MM.1S (cell line): Measurements from ENCODE around the gene MBD5.
"Not testable (repeated sequence)": the region's sequence is repeated elsewhere in the genome, so short reads cannot be mapped to it uniquely, and the experiment has no call there.

ENCODE experiments used
- DNase-seq: peaks from one replicate; pipeline ENCODE4 v3.0.0-alpha.2; 2015
- H2AFZ ChIP-seq: fragments of 300-600 bp; sonication (generic); 2 replicates; pipeline ENCODE4 v1.6.0; 2016; ENCODE audit warnings: antibody characterized with exemption, low read length
- H3F3A ChIP-seq: fragments of 300-600 bp; sonication (generic); 2 replicates; pipeline ENCODE4 v1.6.1; 2016; ENCODE audit warnings: mild to moderate bottlenecking, antibody characterized with exemption, low read length, moderate library complexity, mixed read lengths; ENCODE audit not compliant: insufficient read depth
- H3K27ac ChIP-seq: fragments of 300-600 bp; sonication (generic); 2 replicates; pipeline ENCODE4 v1.5.1; 2016; ENCODE audit warnings: mild to moderate bottlenecking, low read length
- H3K27me3 ChIP-seq: fragments of 300-600 bp; sonication (generic); replicated peaks from 2 replicates; pipeline ENCODE4 v1.6.0; 2016; ENCODE audit warnings: low read length; ENCODE audit not compliant: insufficient read depth
- H3K36me3 ChIP-seq: fragments of 300-600 bp; sonication (generic); replicated peaks from 2 replicates; pipeline ENCODE4 v1.6.1; 2016; ENCODE audit warnings: mild to moderate bottlenecking, low read length, mixed read lengths; ENCODE audit not compliant: insufficient read depth
- H3K4me1 ChIP-seq: fragments of 300-600 bp; sonication (generic); 2 replicates; pipeline ENCODE4 v1.6.1; 2016; ENCODE audit warnings: low read length, mixed read lengths
- H3K4me2 ChIP-seq: fragments of 300-600 bp; sonication (generic); 2 replicates; pipeline ENCODE4 v1.6.0; 2016; ENCODE audit warnings: low read depth, low read length
- H3K4me3 ChIP-seq: fragments of 300-600 bp; sonication (generic); 2 replicates; pipeline ENCODE4 v1.5.1; 2016; ENCODE audit warnings: low read length, mixed read lengths
- H3K79me2 ChIP-seq: fragments of 300-600 bp; sonication (generic); 2 replicates; pipeline ENCODE4 v1.6.1; 2016; ENCODE audit warnings: mixed run types, low read length, mixed read lengths
- H3K9ac ChIP-seq: fragments of 300-600 bp; sonication (generic); 2 replicates; pipeline ENCODE4 v1.6.1; 2016; ENCODE audit warnings: low read length, mixed read lengths
- H3K9me2 ChIP-seq: fragments of 300-600 bp; sonication (generic); replicated peaks from 2 replicates; pipeline ENCODE4 v1.6.1; 2016; ENCODE audit warnings: mild to moderate bottlenecking, low read length, mixed read lengths; ENCODE audit not compliant: insufficient read depth
- H3K9me3 ChIP-seq: fragments of 300-600 bp; sonication (generic); replicated peaks from 2 replicates; pipeline ENCODE4 v1.6.1; 2016; ENCODE audit warnings: mild to moderate bottlenecking, low read length, mixed read lengths; ENCODE audit not compliant: insufficient read depth
- H4K20me1 ChIP-seq: fragments of 300-600 bp; sonication (generic); 2 replicates; pipeline ENCODE4 v1.6.1; 2016; ENCODE audit warnings: mild to moderate bottlenecking, low read length, moderate library complexity, mixed read lengths; ENCODE audit not compliant: insufficient read depth
- CTCF ChIP-seq: fragments of 300-600 bp; sonication (generic); IDR thresholded peaks from 2 replicates; pipeline ENCODE4 v1.5.1; 2016; ENCODE audit warnings: antibody characterized with exemption, low read length, mixed read lengths
- EZH2 ChIP-seq: fragments of 300-600 bp; sonication (generic); optimal IDR thresholded peaks from 2 replicates; pipeline ENCODE3; 2017; ENCODE audit warnings: low read depth, mild to moderate bottlenecking, antibody characterized with exemption, low read length, mixed read lengths
- EZH2phosphoT487 ChIP-seq: fragments of 300-600 bp; sonication (generic); IDR thresholded peaks from 2 replicates; pipeline ENCODE4 v1.6.1; 2018; ENCODE audit warnings: antibody characterized with exemption, low read length

MBD5 gene

GRCh38 chr2:148006249-148007007 is 14.5 kb upstream of the MBD5 start:
- Histone ChIP-seq H3K4me1 (no peaks in the 10 kb centered on the region), H2AFZ (no peak overlapping the region), H4K20me1 (no peaks in the 10 kb centered on the region), H3K4me2 (no peak overlapping the region), H3K9ac (no peak overlapping the region), H3K27me3 (no peaks in the 10 kb centered on the region), H3K4me3 (no peak overlapping the region), H3F3A (no peaks in the 10 kb centered on the region), H3K27ac (no peak overlapping the region), H3K79me2 (peaks cover 75% of the 10 kb centered on the region), H3K9me2 (no peaks in the 10 kb centered on the region), H3K36me3 (no peaks in the 10 kb centered on the region), H3K9me3 (no peaks in the 10 kb centered on the region)
- no peak for DNase-seq
- TF ChIP-seq EZH2phosphoT487 (no peak), EZH2 (no peak), CTCF (no peak)

- Histone ChIP-seq H3K4me3 (no peak overlapping the region), H3K27ac (no peak overlapping the region), H3K4me2 (no peak overlapping the region), H3K9me3 (no peaks in the 10 kb centered on the region), H3K36me3 (no peaks in the 10 kb centered on the region), H4K20me1 (no peaks in the 10 kb centered on the region), H3K9ac (no peak overlapping the region), H3F3A (no peaks in the 10 kb centered on the region), H3K79me2 (peaks cover 84% of the 10 kb centered on the region), H3K4me1 (no peaks in the 10 kb centered on the region), H2AFZ (no peak overlapping the region), H3K9me2 (no peaks in the 10 kb centered on the region), H3K27me3 (no peaks in the 10 kb centered on the region)
- no peak for DNase-seq
- TF ChIP-seq EZH2phosphoT487 (no peak), CTCF (no peak), EZH2 (no peak)
Measured at GRCh38 chr2:148007219-148007900, 13.5 kb upstream of the MBD5 start.

GRCh38 chr2:148008411-148008810 is 12.5 kb upstream of the MBD5 start:
- H3K79me2 ChIP-seq = peaks cover 94% of the 10 kb centered on the region
- not testable (repeated sequence) for H3F3A ChIP-seq, DNase-seq, H3K4me2 ChIP-seq, H4K20me1 ChIP-seq, H3K9me2 ChIP-seq, H3K9ac ChIP-seq, H2AFZ ChIP-seq, H3K9me3 ChIP-seq, H3K36me3 ChIP-seq, H3K4me3 ChIP-seq, H3K27me3 ChIP-seq, H3K4me1 ChIP-seq, H3K27ac ChIP-seq

- H4K20me1 ChIP-seq = no peaks in the 10 kb centered on the region
- no peak overlapping the region for H3K4me3 ChIP-seq
- H3K27me3 ChIP-seq = no peaks in the 10 kb centered on the region
- H3K79me2 ChIP-seq = peaks cover 98% of the 10 kb centered on the region
- no peak overlapping the region for H2AFZ ChIP-seq
- TF ChIP-seq EZH2phosphoT487 (no peak), CTCF (no peak), EZH2 (no peak)
- H3K36me3 ChIP-seq = no peaks in the 10 kb centered on the region
- H3K9me2 ChIP-seq = no peaks in the 10 kb centered on the region
- no peak overlapping the region for H3K4me2 ChIP-seq
- H3K9ac ChIP-seq = no peak overlapping the region
- H3K4me1 ChIP-seq = no peaks in the 10 kb centered on the region
- no peaks in the 10 kb centered on the region for H3K9me3 ChIP-seq
- DNase-seq = no peak
- no peak overlapping the region for H3K27ac ChIP-seq
- H3F3A ChIP-seq = no peaks in the 10 kb centered on the region
Measured at GRCh38 chr2:148013876-148014275, 7.0 kb upstream of the MBD5 start.
